GM12872 (cell line): ENCODE measurements around the gene KDM7A.

Experiments used
- CTCF ChIP-seq: IDR thresholded peaks from 3 replicates; pipeline ENCODE4 v1.5.1; 2011; ENCODE audit warnings: low read depth, mild to moderate bottlenecking, low read length, moderate library complexity; ENCODE audit not compliant: insufficient read depth

KDM7A gene

GRCh38 chr7:140084972-140085371, 91.8 kb downstream of the KDM7A start:
- TF ChIP-seq CTCF: no peak

GRCh38 chr7:140084142-140084655, 92.6 kb downstream of the KDM7A start:
- TF ChIP-seq CTCF: no peak

- no peak for TF ChIP-seq CTCF
Measured at GRCh38 chr7:140082770-140083169, 94.0 kb downstream of the KDM7A start.

GRCh38 chr7:140081774-140082425, 94.9 kb downstream of the KDM7A start:
- TF ChIP-seq CTCF: no peak

GRCh38 chr7:140080919-140081318, 95.9 kb downstream of the KDM7A start:
- TF ChIP-seq CTCF: no peak

- peak; percentile 32; the same call in 1 of the 3 replicates for TF ChIP-seq CTCF
Measured at GRCh38 chr7:140079121-140079536, 97.7 kb downstream of the KDM7A start.

GRCh38 chr7:140078392-140078791, 98.4 kb downstream of the KDM7A start:
- no peak for TF ChIP-seq CTCF
